Activated naive CD8-positive, alpha-beta T cell treated with anti-CD3 and anti-CD28 coated beads, Interleukin-2, amount 50 U/mL, for 16 hours (primary cell): ENCODE data around the gene SLC39A2.
"Not testable (repeated sequence)": the region's sequence is repeated elsewhere in the genome, so short reads cannot be mapped to it uniquely, and the experiment has no call there.

Experiments used
- DNase-seq: peaks from one replicate; pipeline ENCODE4 v3.0.0-alpha.2; 2020; ENCODE audit warnings: low read depth, low spot score

Gene SLC39A2

DNA sequence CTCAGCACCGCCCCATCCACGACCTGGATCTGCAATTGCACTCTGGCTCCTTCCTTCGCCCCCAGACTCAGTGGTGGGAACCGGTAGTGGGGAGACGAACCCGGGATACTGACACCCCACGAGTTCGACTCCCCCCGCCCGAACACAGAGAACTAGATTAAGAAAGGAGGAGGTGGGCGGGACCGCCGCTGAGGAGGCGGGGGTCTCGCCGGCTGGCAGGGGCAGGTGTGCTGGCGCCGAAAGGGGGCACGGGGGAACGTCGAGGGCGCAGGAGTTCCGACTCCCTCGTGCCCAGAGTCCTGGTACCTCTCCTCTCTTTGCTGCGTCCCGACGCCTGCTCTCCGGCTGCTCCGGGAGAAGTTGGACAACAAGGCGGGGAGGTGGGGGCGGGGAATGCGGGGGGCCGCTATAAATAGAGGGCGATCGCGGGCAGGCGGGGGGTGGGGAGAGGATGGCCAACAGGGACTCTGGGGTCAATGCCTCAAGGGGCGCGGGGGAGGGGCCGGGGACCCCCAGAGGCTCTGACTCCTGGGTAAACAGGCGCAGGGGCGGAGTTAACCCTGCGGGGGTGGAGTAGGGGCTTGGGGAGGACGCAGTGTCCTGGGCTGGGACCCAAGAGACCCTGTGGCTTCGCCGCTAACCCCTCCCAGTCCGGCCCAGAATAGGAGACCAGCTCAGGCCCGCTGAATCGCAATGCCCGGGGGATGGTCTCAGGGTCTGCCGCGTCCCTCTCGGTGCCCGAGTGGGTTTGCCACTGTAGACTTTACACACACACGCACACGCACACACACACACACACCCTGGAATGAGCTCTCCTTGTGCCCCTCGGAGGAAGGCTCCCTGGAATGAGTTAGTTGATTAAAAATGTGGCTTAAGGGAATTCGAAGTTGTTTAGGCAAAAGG, 26.5 kb downstream of the SLC39A2 start:
- no peak for DNase-seq

DNA sequence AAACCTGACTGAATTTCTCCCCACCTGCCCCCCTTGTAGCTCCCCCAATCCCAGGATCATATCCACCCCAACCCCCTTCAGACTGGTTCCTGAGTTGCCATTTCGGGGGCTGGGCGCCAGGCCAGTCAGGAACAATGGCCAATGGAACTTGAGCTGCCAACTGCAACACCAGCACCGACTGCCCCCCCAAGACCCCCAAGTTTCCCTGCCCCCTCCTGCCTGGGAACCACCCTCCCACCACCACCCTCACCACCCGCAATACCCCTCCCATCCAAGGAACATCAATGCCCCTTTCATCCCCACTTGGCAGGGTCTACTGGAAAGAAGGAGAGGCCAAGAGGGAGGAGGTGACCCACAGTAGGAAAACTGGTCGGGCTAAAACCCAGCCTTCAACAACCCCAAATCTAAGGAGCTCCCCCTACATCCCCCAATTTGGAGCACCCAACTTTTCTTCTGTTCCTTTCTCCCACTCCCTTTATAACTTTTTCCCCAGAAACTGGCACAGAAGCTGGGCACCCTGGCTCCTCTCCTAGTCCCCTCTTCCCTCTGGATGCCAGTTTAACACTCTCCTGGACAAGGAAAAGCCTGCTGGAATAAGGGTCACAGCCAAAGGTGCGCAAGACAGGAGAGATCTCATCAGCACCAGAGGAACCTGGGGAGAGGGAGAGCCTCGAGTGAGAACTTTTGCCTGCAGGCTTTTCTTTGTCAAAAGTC, 27.3 kb downstream of the SLC39A2 start:
- DNase-seq = no peak

DNA sequence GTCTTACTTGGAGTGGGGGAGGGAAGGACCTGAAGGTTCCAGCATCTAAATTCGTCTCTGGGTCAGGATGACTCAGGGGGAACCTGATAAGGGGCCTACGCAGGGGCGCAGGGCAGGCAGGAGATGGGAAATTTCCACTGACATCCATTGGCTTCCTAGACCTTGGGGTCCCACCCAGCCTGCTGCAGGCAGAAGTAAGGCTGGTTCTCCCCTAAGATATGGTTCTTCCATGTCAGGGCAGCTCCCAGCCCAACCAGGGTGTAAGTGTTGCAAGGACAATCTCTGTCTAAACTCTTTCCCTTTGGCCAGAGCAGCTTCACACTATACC, 27.9 kb downstream of the SLC39A2 start:
- no peak for DNase-seq

DNA sequence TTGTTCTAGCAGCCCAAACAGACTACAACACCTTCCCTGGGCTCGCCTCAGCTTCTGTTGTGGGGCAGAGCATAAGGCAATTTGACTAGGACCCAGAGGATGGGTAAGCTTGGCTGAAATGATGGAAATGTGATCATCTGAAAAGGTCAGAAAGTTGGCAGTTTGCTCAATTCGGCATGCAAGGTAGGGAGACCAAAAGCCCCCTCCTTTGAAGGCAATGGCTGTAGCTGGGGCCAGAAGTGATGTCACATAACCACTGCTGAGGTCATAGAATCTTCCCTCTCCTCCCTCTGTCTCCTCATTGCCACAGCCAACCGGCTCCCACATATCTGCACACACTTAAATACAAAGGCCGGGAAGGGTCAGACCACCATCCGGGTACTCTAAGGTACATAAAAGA, 30.8 kb downstream of the SLC39A2 start, which contains the start of gene TPPP2:
TSS of gene TPPP2 (plus strand) at position 301 of the 400 bp plus-strand sequence. CDS start 365 bp downstream, outside the sequence.
- DNase-seq = no peak

DNA sequence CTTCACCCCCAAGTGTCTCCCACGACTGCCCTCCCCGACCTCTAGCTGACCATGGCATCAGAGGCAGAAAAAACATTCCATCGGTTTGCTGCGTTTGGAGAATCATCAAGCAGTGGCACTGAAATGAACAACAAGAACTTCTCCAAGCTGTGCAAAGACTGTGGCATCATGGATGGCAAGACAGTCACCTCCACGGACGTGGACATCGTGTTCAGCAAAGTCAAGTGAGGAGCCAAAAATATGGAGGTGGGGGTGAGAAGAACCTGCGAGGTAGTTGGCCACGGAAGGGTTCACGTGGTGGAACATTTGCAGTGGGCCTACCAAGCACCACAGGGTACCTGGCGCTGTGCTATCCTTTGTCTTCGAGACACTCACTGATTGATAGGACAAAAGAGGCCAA, 31.4 kb downstream of the SLC39A2 start:
- DNase-seq = no peak

DNA sequence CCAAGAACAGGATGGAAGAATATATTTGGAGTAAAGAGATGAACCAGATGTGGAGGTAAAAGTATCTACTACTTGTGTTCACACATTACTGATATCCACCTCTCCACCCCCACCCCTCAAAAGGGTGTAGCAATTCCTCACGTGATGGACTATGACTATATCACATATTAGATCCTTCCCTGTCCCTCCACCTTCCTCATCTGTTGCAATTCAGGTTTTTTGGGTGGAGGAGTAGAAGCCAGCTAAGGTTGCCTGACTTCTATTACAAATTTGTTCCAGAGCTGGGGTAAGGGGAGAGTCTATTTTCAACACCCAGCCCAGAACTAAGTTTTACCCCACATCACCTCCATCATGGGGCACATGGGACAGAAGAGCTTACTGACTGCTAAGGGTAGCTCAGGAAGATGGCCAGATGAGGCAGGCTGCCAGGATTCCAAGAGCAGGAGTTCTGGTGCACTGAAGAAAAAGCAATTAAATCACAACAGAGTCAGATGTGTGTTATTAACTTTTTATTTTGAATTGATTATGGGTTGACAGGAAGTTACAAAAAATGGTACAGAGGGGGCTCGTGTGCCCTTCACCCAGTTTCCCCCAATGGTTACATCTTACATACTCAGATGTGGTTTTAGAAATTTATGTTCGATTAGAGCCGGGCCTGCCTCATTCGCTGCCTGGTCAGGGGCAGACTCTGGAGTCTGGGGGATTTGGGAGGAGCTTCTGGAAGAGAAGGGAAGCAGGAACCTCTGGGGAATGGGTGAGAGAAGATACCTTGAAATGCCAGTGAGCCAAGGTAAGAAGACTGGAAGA, 33.4 kb downstream of the SLC39A2 start:
- no peak for DNase-seq

DNA sequence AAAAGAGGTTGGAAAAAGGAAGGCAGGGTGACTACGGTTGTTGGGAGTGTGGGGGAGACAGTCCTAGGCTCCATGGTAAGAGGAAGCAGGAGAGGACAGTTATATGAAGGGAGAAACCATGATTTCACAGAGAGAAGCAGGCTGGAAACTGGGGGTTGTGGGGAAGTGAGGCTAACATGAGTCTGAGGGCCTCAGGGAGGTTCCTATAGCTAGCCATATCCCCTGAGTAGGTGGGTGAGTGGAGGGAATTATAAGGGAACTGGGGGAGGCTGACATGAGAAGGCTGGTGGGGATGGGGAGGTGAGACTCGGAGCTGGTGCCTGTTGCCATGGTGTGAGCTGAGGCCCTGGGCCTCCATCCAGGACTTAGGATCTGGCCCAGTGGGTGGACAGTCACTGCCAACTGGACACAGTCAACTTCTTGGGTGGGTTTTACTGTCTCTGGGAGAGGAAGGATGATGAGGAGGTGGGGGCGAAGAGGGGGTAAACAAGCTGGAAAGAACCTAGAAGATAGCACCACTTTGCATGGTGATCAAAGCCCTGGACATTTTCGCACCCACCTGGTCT, 34.1 kb downstream of the SLC39A2 start:
- DNase-seq = no peak

DNA sequence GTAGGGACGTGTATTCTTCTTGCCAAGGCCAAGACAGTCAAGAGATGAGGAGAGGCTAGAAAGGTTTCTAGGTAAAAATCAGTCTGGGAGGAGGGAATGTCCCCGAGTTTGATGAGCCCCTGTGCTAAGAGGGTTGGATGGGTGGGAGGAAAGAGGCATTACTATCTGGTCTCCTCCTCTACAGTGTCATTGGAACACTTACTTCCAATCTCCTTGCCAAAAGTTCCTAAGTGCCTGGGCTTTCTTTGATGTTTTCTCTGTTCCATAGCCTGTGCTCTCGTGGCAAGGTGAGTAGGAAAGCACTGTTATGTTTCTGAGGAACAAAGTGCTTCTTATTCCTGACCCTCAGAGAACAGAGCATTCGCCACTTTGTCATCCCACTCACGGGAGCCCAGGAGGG, 35.6 kb downstream of the SLC39A2 start, which contains the start of gene RNASE13:
TSS of gene RNASE13 (minus strand) at position 101 of the 400 bp plus-strand sequence. CDS start 519 bp downstream, outside the sequence.
- DNase-seq = no peak

DNA sequence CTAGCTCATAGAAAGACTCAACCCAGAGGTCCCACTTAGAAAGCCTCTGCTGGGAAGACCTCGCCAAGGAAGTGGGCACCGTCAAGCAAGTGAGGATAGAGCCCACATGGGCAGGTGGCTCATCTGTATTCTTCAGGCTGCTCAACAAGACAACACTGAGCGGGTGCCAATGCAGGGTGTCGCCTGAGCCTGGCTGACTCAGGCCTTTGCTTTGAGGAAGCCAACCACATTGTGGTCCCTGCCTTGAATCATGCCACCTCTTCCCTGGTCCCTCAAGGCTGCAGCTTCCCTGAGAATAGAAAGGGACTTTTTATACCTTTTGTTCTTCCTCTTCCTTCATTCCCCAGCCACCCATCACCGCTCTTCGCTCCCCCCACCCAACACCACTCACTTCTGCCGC, 37.7 kb downstream of the SLC39A2 start:
- no peak for DNase-seq

DNA sequence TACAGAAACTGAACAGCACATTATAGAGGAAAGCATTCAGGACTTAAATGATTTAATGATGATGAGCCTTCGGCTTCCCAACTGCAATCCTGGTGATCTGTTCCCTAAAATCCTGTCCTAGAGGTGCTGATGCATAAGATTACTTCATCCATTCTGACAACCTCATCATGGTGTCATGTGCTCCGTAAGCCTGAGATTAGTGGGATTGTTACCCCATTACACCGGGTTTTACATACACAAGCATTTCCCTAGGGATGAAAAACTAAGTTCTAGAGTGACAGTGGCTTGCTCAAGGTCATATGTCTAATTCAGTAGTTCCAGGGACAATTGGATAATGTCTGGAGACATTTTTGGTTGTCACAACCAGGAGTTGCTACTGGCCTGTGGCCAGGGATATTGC, 38.1 kb downstream of the SLC39A2 start:
- DNase-seq = no peak

DNA sequence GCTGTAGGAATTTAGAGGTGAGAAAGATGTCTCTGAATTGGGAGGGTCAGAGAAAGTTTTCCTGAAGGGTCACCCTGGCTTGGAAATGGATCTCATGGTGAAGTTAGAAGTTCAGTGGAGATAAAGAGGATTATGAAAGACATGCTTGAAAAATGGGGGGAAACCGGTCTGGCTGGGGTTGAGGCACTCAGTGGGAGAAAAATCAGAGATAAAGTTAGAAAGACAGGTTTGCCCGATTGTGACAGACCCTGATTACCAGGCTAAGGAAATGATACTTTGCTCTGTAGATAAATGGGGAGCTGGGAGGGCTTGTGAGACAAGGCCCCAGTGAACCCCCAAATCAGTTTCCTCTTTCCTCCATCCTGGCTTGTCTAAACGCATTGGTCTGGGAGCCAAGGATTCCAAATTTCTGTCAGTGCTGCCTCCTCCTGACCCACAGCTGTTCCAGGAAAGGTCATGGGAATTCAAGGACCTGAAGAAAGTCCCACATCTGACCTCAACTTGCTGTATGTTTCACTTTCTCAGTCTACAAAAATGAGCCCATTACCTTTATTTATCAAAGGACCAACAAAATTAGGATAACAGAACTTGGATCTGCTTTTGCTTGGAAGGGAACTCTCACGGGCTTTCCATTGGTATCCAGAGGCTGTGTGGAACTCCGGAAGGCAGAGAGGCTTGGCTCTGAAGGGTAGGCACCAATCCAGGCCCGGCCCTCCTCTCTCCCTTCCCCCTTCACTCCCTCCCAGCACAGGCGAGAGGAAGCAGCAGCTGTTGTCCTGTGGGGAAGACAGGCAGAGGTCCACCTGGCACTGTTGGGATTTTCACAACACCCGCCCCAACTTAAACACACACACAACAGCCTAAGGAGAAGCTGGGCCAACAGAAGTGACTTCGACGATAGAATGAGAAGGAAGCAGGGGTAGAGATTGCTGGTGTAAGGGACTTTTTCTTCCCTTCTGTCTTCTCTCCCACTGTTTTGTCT, 39.6 kb downstream of the SLC39A2 start:
- DNase-seq = no peak

DNA sequence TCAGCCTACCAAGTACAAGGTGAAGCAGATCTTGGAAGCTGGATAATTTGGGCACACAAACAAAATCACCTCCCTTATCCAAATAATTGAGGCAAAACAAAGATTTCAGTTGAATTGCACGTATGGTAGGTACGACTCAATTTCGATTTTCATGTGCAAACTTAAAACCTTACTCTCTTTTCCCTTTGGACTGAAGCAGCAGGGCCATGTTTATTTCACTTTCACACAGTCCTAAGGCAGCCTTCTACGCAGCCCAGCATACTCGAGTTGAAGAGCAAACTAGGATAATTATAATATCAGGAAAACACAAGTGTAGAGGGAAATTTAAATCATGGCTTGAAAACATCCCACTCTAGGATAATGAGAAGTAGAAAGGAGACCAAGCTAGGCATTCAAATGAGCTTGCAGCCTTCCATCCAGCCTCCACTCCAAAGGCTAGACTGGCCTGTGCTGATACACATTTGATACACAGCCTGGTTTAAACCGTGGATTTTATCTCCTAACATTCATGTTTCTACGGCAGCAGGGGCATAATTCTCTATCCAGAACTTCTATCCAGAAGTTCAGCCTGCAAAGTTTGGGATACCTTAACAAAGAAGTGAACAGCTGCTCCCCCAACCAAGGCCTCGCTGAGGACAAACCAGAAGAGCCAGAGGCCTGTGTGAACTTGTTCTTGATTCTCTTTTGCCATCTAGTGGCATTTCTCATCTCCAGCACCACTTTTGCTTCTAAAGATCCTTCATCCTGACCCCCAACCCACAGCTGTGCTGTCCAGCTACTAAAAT, 40.7 kb downstream of the SLC39A2 start:
- no peak for DNase-seq

DNA sequence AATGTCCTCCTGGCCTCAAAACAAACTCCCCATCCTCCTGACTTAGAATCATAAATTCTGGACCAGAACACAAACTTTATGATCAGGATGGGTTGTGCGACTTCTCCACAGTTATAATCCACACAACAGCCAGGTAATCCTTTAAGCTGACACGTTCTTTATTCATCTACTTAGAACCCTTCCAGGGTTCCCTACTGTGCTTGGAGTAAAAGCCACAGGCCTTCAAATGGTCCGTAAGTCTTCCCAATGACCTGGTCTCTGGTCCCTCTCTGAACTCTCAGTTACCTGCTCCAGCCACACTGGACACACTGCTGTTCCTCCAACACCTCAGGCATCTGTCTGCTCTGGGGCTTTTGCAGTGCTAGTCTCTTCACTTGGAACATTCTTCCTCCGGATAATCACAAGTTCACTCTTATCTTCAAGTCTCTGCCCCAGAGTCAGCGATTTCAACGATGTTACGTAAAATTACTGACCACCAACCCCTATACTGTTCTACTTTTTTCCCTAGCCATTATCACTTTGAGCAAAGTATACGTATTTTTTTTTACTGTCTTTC, 41.4 kb downstream of the SLC39A2 start:
- no peak for DNase-seq

DNA sequence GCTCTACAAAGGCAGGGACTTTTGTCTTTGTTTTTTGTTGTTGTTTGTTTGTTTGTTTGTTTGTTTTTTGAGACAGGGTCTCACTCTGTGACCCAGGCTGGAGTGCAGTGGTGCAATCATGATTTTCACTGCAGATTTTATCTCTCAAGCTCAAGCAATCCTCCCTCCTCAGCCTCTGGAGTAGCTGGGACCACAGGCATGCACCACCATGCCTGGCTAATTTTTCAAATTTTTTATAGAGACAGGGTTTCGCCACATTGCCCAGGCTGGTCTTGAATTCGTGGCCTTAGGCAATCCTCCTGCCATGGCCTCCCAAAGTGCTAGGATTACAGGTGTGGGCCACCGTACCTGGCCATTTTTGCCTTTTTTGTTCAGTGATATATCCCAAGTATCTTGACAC, 41.8 kb downstream of the SLC39A2 start:
- not testable (repeated sequence) for DNase-seq

DNA sequence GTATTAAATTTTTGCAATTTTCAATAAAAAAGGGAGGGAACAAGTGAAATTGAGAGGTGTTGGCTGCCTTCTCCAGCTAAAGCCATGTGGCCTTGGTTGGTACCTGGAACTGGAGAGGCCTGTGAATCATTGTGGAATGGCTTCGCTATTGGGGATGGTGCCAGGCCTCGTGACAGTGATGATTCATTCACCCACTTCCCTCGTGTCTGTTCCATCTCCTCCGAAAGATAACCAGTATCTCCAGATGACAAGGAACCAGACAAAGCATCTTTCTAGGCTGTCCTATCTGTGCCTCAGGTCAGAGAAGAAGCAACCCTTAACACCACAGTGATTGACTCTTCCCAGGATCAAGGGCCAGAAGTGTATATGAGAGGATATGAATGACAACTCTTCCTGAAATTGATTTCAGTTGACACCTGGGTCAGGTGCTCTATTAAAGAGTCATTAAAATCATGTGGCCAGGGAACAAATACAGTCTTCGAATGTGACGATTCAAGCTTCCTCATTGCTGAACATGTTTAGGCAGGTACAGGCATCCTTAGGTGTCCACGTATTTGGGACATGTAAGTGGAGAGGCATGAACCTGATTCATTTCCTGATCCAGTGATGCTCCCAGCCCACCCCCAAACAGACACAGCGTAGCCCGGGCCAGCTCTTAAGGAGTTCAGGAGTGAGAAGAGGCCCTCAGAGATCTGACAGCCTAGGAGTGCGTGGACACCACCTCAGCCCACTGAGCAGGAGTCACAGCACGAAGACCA, 42.8 kb downstream of the SLC39A2 start, which contains the start of gene RNASE7:
TSS of gene RNASE7 (plus strand) at position 687 of the 758 bp plus-strand sequence. CDS start 631 bp downstream, outside the sequence.
- no peak for DNase-seq

DNA sequence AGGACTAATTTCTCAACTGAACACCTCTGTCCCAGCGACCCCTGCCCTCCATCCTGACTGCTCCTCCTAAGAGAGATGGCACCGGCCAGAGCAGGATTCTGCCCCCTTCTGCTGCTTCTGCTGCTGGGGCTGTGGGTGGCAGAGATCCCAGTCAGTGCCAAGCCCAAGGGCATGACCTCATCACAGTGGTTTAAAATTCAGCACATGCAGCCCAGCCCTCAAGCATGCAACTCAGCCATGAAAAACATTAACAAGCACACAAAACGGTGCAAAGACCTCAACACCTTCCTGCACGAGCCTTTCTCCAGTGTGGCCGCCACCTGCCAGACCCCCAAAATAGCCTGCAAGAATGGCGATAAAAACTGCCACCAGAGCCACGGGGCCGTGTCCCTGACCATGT, 43.8 kb downstream of the SLC39A2 start:
- DNase-seq = no peak

DNA sequence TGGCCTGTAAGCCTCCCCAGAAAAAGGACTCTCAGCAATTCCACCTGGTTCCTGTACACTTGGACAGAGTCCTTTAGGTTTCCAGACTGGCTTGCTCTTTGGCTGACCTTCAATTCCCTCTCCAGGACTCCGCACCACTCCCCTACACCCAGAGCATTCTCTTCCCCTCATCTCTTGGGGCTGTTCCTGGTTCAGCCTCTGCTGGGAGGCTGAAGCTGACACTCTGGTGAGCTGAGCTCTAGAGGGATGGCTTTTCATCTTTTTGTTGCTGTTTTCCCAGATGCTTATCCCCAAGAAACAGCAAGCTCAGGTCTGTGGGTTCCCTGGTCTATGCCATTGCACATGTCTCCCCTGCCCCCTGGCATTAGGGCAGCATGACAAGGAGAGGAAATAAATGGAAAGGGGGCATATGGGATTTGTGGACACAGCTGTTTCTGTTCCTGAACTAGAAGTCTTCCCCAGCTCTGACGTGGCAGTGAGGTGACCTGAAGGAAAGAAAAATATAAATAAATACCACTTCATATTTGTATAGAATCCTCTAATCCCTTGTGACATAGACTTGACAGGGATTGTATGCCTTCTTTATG, 44.4 kb downstream of the SLC39A2 start:
- DNase-seq = no peak
